NCI-H524 (cell line): ENCODE data around the gene PIGBOS1.
A peak's percentile ranks its signal among the peaks of the same experiment; 100 is the strongest.
"Not testable (repeated sequence)": the region's sequence is repeated elsewhere in the genome, so short reads cannot be mapped to it uniquely, and the experiment has no call there.

Experiments
- DNase-seq, 2 experiments: peaks; one replicate each; lab custom pipeline; 2025; lab: John Stamatoyannopoulos, UW

PIGBOS1 gene

GRCh38 chr15:55290528-55291057 is 28.3 kb downstream of the PIGBOS1 start:
- peak; percentile 60 to 79 for DNase-seq

GRCh38 chr15:55289746-55290527 is 29.0 kb downstream of the PIGBOS1 start, which contains the start of gene RAB27A:
TSS of gene RAB27A (minus strand) at chr15:55289813. CDS start at chr15:55234934, 54,879 bp downstream.
- peak; percentile 47 to 74 for DNase-seq

GRCh38 chr15:55289011-55289745 is 29.7 kb downstream of the PIGBOS1 start:
- DNase-seq: peak; percentile 74 to 90

GRCh38 chr15:55288006-55288717 is 30.8 kb downstream of the PIGBOS1 start:
- no peak for DNase-seq

- not testable (repeated sequence) for DNase-seq
Observed at GRCh38 chr15:55286442-55287189, 32.3 kb downstream of the PIGBOS1 start.

- DNase-seq: no peak
Observed at GRCh38 chr15:55284426-55284825, 34.5 kb downstream of the PIGBOS1 start.

GRCh38 chr15:55283379-55284147 is 35.4 kb downstream of the PIGBOS1 start:
- no peak for DNase-seq

GRCh38 chr15:55282284-55282833 is 36.6 kb downstream of the PIGBOS1 start:
- DNase-seq: no peak

- no peak for DNase-seq
Observed at GRCh38 chr15:55281517-55282228, 37.2 kb downstream of the PIGBOS1 start.

- not testable (repeated sequence) for DNase-seq
Observed at GRCh38 chr15:55280589-55280988, 38.3 kb downstream of the PIGBOS1 start.

GRCh38 chr15:55279746-55280351 is 39.1 kb downstream of the PIGBOS1 start:
- no peak for DNase-seq

- DNase-seq: no peak
Observed at GRCh38 chr15:55279100-55279745, 39.7 kb downstream of the PIGBOS1 start.

GRCh38 chr15:55277715-55278114 is 41.2 kb downstream of the PIGBOS1 start:
- DNase-seq: no peak

- DNase-seq: no peak
Observed at GRCh38 chr15:55277116-55277564, 41.8 kb downstream of the PIGBOS1 start.

- no peak for DNase-seq
Observed at GRCh38 chr15:55276324-55276723, 42.6 kb downstream of the PIGBOS1 start.

GRCh38 chr15:55270291-55270690 is 48.6 kb downstream of the PIGBOS1 start:
- DNase-seq: no peak

- no peak for DNase-seq
Observed at GRCh38 chr15:55268176-55268695, 50.7 kb downstream of the PIGBOS1 start.

GRCh38 chr15:55267401-55268175 is 51.3 kb downstream of the PIGBOS1 start:
- DNase-seq: no peak
